B cell (primary cell): ENCODE measurements around the gene CREBBP. TPM values are rescaled to one million over a fixed set of nuclear protein-coding genes. Genes with fewer than 3 reads are reported as not detected.
"Not testable (repeated sequence)": the region's sequence is repeated elsewhere in the genome, so short reads cannot be mapped to it uniquely, and the experiment has no call there.

Experiments
- ATAC-seq: fragments of 200-7000 bp; cut with Tn5 transposase; one replicate; pipeline ENCODE4 v1.10.0; 2021; ENCODE audit warnings: low read depth, mild to moderate bottlenecking, moderate number of reproducible peaks, moderate library complexity
- CTCF ChIA-PET: fragments of 350-600 bp; sonication (Branson Sonifier 250); formaldehyde crosslinking; loops from one replicate; lab custom pipeline; 2021; ENCODE audit warnings: antibody characterized with exemption, inconsistent platforms; lab: Charles Lee
- POLR2A ChIA-PET: fragments of 350-600 bp; sonication (Branson Sonifier 250); formaldehyde crosslinking; loops from one replicate; lab custom pipeline; 2021; ENCODE audit warnings: antibody characterized with exemption; lab: Charles Lee
- DNase-seq: peaks from one replicate; pipeline ENCODE4 v3.0.0; 2013
- H2AFZ ChIP-seq: 2 replicates; pipeline ENCODE4 v1.6.1; 2012; ENCODE audit warnings: mild to moderate bottlenecking, low read depth, low read length; ENCODE audit not compliant: insufficient read depth, poor library complexity, severe bottlenecking
- H3K27ac ChIP-seq, 2 donors: 1 replicate in 1 of 2; 2 replicates in 1 of 2; pipeline ENCODE4 v1.5.1; 2012 to 2013; ENCODE audit warnings: low read length in 2 of 2, mild to moderate bottlenecking in 2 of 2, moderate library complexity in 1 of 2
- H3K27me3 ChIP-seq, 4 experiments: fragments of 200-600 bp in 1 of 4; sonication (generic) in 1 of 4; replicated peaks in 1 of 4; 1 replicate in 2 of 4; 2 replicates in 2 of 4; pipeline versions ENCODE4 v1.6.1 to v1.7.0; 2013 to 2016; ENCODE audit warnings: low read length in 3 of 4, mild to moderate bottlenecking in 2 of 4, mixed read lengths in 1 of 4, moderate library complexity in 1 of 4; ENCODE audit not compliant: insufficient read depth in 4 of 4, control insufficient read depth in 3 of 4; ENCODE audit errors: control extremely low read depth in 1 of 4
- H3K36me3 ChIP-seq, 2 experiments: replicated peaks in 1 of 2; 1 replicate in 1 of 2; 2 replicates in 1 of 2; pipeline versions ENCODE4 v1.6.1 to v1.7.1; 2013; ENCODE audit warnings: low read length in 1 of 2; ENCODE audit not compliant: insufficient read depth in 2 of 2, control insufficient read depth in 1 of 2; ENCODE audit errors: control extremely low read depth in 1 of 2, extremely low read depth in 1 of 2
- H3K4me1 ChIP-seq, 2 donors: fragments of 200-600 bp in 1 of 2; sonication (generic) in 1 of 2; 1 replicate in 1 of 2; 2 replicates in 1 of 2; pipeline versions ENCODE4 v1.5.1 to v1.6.1; 2013 to 2017; ENCODE audit warnings: low read length in 2 of 2; ENCODE audit not compliant: control insufficient read depth in 2 of 2, insufficient read depth in 2 of 2
- H3K4me2 ChIP-seq: replicated peaks from 2 replicates; pipeline ENCODE3; 2012; ENCODE audit warnings: mild to moderate bottlenecking, low read depth, low read length; ENCODE audit not compliant: poor library complexity, severe bottlenecking
- H3K4me3 ChIP-seq, 5 experiments: fragments of 200-600 bp in 1 of 5; sonication (generic) in 1 of 5; 1 replicate in 3 of 5; 2 replicates in 2 of 5; pipeline versions ENCODE4 v1.5.1 to v1.7.0; 2011 to 2016; ENCODE audit warnings: low read length in 4 of 5, mild to moderate bottlenecking in 4 of 5, low read depth in 2 of 5, control low read depth in 1 of 5, moderate library complexity in 1 of 5; ENCODE audit not compliant: insufficient read depth in 1 of 5; ENCODE audit errors: control extremely low read depth in 1 of 5, extremely low read depth in 1 of 5
- H3K79me2 ChIP-seq: fragments of 200-600 bp; sonication (generic); one replicate; pipeline ENCODE4 v1.6.0; 2016; ENCODE audit warnings: low read length; ENCODE audit not compliant: control insufficient read depth, insufficient read depth
- H3K9ac ChIP-seq: fragments of 200-600 bp; sonication (generic); 2 replicates; pipeline ENCODE4 v1.6.1; 2017; ENCODE audit warnings: mild to moderate bottlenecking, low read length, moderate library complexity
- H3K9me3 ChIP-seq, 3 donors: one replicate each; pipeline versions ENCODE4 v1.6.1 to v1.7.1; 2013; ENCODE audit warnings: low read length in 2 of 3; ENCODE audit not compliant: control insufficient read depth in 2 of 3, insufficient read depth in 1 of 3; ENCODE audit errors: control extremely low read depth in 1 of 3
- H4K20me1 ChIP-seq: 2 replicates; pipeline ENCODE4 v1.6.0; 2012; ENCODE audit warnings: mild to moderate bottlenecking, low read length; ENCODE audit not compliant: insufficient read depth, control insufficient read depth, poor library complexity, severe bottlenecking
- H3K27ac Mint-ChIP-seq: one replicate; pipeline ENCODE4 v1.8.0; 2021; ENCODE audit warnings: mixed read lengths
- H3K27me3 Mint-ChIP-seq: one replicate; pipeline ENCODE4 v1.8.0; 2021; ENCODE audit warnings: mixed read lengths
- H3K4me1 Mint-ChIP-seq: one replicate; pipeline ENCODE4 v1.8.0; 2021; ENCODE audit warnings: mixed read lengths
- H3K4me3 Mint-ChIP-seq: one replicate; pipeline ENCODE4 v1.8.0; 2021; ENCODE audit warnings: mixed read lengths
- H3K9me3 Mint-ChIP-seq: one replicate; pipeline ENCODE4 v1.8.0; 2022; ENCODE audit warnings: mixed read lengths; ENCODE audit not compliant: insufficient read depth
- CTCF ChIP-seq: fragments of 200-600 bp; IDR thresholded peaks from one replicate; pipeline ENCODE4 v1.8.0; 2022; ENCODE audit warnings: antibody characterized with exemption, mild to moderate bottlenecking
- EZH2 ChIP-seq: IDR thresholded peaks from 2 replicates; pipeline ENCODE4 v1.6.1; 2012; ENCODE audit warnings: borderline replicate concordance, low read depth, mild to moderate bottlenecking, moderate library complexity, low read length; ENCODE audit not compliant: insufficient read depth, poor library complexity, severe bottlenecking
- WGBS: methylation state at CpG from one replicate; pipeline ENCODE4 v1.1.5; 2013; ENCODE audit warnings: missing lambda C conversion rate; ENCODE audit not compliant: insufficient coverage; 5-methylcytosine and 5-hydroxymethylcytosine counted together
- intact Hi-C: fragments of 100-400 bp; cut with micrococcal nuclease; formaldehyde crosslinking; loops from one replicate; pipeline ENCODE4 v1.10.0; 2022
- polyA plus RNA-seq: library from polyadenylated mRNA; depleted of rRNA; stranded (reverse); fragments of >200 nt; gene quantifications from 2 replicates; pipeline ENCODE4 v1.2.3, GENCODE V29; 2012
- total RNA-seq, 2 donors: library from RNA; stranded (reverse); fragments of 120-200 nt in 1 of 2; gene quantifications; 1 replicate in 1 of 2; 2 replicates in 1 of 2; pipeline versions ENCODE4 v1.2.3 to v1.2.4, GENCODE V29; 2013 to 2022

The CREBBP gene
- total and polyA plus RNA-seq, 2 donors (not counting 1 experiment from before 2014, with no cell fraction given) = 27.6 to 206 TPM

GRCh38 chr16:3889059-3889458 lies 8.5 kb upstream of the CREBBP start:
- Histone ChIP-seq H3K4me2 (no peak overlapping the region), H3K9me3 (no peaks in the 10 kb centered on the region), H2AFZ (no peak overlapping the region), H3K79me2 (no peaks in the 10 kb centered on the region), H3K27ac (no peak overlapping the region), H3K27me3 (peaks cover 0 to 7% (median 2%) of the 10 kb centered on the region in 4 experiments), H4K20me1 (no peaks in the 10 kb centered on the region), H3K4me3 (no peak overlapping the region), H3K9ac (no peak overlapping the region), H3K36me3 (no peaks in the 10 kb centered on the region), H3K4me1 (no peaks in the 10 kb centered on the region)
- ChIA-PET CTCF (no interaction called here), POLR2A (no interaction called here)
- no peak overlapping the region for H3K27ac Mint-ChIP-seq
- WGBS = 83% methylated on average over 2 of the region's 4 CpGs
- ATAC-seq (no peak), DNase-seq (no peak)
- TF ChIP-seq EZH2 = no peak
- no peak for TF ChIP-seq CTCF
- H3K4me3 Mint-ChIP-seq = no peak overlapping the region
- no peaks in the 10 kb centered on the region for H3K9me3 Mint-ChIP-seq
- no peaks in the 10 kb centered on the region for H3K4me1 Mint-ChIP-seq
- H3K27me3 Mint-ChIP-seq = peaks cover 9% of the 10 kb centered on the region
- intact Hi-C loops = no loop called here

- WGBS = no CpG with 5 or more reads among the region's 5 CpGs
- peaks cover 12% of the 10 kb centered on the region for H3K27me3 Mint-ChIP-seq
- CTCF ChIA-PET, H3K36me3 ChIP-seq, H4K20me1 ChIP-seq, intact Hi-C loops, H3K27ac Mint-ChIP-seq, H3K27me3 ChIP-seq, H3K27ac ChIP-seq, ATAC-seq, H3K9ac ChIP-seq, H3K79me2 ChIP-seq, H3K4me2 ChIP-seq, H3K9me3 Mint-ChIP-seq, H3K4me1 Mint-ChIP-seq, POLR2A ChIA-PET, DNase-seq, H2AFZ ChIP-seq, H3K4me3 Mint-ChIP-seq, H3K4me3 ChIP-seq, H3K4me1 ChIP-seq, H3K9me3 ChIP-seq: not testable (repeated sequence)
Measured at GRCh38 chr16:3885999-3886398, 5.5 kb upstream of the CREBBP start.
